ENCODE measurements around the gene BRD7.

BRD7 gene

DNA sequence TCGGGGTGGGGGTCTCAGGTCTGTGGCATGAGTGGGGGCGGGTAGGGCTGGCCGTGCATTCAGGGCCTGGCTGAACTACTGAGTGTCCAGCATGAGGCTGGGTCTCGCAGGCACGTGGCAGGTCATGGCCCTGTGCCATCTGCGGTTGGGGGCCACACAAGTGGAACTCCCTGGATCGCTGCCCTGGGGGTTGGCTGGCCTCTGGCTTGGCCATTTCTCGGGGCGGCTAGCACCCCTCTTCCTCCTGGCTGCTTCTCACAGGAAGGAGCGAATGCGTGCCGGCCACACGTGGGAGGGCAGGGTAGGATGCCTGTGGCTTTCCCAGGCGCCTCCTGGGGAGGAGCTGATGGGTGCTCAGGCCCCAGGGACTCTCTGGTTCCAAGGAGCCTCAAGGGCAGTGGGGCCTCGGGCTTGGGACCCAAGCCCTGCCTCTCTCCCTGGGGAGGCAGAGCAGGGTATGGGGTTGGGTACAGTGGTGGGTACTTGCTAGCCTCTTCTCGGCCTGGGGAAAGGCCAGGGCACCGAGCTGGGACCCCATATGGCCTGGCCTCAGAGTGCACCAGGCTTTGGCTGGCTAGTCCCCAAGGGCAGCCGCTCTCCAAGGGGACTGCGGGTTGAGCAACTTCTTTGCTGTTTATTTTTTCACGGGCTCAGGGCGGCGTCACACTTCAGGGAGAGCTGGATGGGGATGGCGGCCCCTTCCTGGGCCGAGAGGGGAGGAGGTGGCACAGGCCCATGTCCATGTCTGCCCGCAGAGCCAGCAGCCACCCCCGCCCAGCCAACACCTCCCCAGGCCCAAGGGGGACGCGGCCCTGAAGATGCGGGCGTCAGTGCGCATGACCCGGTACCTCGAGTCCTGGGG, 65.0 kb downstream of the BRD7 start:
- DNase-seq (ENCODE audit: low read depth in 2 of 2) = no peak

DNA sequence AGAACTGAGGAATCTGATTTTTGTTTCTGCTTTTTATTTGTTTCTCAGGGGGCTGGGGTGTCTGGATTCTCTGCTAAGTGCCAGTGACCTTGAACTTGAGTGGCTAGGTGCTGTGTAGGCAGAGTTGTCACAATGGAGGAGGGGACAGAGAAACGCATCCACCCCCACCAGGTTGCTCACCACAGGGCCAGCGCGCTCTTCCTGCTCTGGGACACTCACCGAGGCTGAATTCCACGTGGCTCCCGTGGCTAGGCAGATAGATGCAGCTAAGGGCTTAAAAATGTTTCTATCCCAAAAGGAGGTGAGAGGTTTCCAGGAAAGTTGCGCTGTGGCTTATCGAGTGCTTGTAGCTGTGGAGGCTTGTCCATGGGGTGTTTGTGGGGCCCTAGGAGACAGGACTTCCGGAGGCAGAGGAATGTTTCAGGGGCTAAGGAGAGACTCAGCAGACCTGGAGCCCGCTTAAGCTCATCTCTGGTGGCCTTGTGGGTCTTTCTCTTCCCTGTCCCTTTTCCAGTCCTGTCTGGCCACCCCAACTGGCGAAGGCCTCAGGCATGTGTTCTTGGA, 65.7 kb downstream of the BRD7 start:
- no peak for DNase-seq (ENCODE audit: low read depth in 2 of 2)

DNA sequence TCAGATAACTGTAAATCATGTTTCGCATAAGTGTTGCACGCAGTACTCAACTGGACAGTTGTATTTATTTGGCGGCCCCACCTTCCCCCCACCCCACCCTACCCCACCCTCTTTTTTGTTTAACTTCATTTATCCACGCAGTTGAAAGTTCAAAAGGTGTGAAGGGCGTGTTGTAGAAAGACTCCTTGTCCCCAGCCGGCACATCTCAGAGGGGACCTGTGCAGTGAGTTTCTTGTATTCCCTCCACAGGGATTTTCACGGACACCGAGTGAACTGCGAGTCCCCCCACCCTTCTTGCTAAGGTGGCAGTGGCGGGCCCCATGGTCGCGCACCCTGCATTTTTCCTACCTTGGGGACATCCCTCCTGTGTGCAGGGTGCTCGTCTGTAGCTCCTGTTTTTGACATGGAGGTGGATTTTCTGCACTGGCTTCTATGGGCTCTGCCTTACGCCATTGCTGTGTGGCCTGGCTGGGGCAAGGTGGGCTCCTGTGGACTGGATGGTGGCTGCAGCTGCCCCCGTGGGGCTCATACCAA, 66.2 kb downstream of the BRD7 start:
- no peak for DNase-seq (ENCODE audit: low read depth in 2 of 2)

DNA sequence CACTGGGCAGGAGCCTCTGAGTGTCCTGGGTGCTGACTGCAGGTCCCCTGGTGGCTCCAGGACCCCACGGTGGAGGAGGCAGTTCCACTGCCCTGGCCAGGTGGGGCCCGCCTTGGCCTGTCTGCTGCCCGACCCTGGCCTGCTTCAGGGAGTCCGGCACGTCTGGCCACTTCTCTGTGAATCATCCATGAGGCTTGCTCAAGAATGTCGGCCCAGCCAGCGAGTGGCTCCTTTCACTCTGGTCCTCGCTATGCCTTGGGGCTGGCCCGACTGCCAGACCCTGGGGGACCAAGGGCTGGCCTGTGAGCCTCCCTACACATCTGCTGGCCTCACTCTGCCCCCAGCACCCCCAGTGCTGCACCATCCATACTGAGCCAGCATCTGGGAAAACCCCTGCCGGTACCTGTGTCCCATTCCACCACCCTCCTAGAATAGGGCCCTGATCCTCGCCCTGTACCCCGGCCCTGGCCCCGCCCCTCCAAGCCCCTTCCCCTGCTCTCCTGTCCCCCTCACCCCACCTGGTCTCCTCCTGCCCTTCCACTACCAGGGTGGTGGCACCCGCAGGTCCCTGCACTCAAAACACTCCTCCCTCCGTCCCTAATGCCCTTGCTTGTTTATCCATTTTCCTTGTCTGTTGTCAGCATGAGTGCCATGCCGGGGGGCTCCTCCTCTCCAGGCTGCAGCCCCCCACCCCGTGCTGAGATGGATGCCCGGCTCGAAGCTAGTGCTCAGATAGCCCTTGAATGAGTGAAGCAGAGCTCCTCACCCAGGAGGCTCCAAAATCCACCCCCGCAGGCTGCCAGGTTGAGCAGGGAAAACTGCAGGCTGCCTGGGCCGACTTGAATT, 66.9 kb downstream of the BRD7 start:
- DNase-seq (ENCODE audit: low read depth in 2 of 2) = no peak

DNA sequence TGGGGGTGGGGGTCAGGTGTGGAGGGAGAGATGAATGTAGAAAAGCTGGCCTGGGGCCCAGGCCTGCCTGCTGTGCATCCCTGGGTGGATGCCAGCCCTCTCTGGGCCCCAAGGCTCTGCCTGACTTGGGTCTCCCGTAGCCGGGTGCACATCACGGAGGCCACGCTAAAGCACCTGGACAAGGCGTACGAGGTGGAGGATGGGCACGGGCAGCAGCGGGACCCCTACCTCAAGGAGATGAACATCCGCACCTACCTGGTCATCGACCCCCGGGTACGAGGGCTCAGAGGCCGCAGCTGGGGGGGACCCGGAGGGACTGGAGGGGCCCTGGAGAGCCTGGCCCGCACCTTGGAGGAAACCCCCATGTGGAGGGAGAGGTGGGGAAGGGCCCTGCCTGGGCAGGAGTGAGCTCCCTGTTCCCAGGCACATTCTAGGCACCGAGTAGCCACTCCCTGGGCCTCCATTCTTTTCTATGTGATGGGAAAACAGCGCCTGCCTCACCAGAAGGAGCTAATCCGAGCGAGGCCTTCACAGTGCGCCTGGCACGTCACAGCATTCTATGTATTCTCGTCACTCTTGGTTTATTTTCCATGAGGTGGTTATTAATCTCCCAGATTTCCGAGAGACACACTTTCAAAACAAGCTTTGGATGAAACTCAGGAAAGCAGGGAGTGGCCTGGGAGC, 67.7 kb downstream of the BRD7 start:
- no peak for DNase-seq (ENCODE audit: low read depth in 2 of 2)

DNA sequence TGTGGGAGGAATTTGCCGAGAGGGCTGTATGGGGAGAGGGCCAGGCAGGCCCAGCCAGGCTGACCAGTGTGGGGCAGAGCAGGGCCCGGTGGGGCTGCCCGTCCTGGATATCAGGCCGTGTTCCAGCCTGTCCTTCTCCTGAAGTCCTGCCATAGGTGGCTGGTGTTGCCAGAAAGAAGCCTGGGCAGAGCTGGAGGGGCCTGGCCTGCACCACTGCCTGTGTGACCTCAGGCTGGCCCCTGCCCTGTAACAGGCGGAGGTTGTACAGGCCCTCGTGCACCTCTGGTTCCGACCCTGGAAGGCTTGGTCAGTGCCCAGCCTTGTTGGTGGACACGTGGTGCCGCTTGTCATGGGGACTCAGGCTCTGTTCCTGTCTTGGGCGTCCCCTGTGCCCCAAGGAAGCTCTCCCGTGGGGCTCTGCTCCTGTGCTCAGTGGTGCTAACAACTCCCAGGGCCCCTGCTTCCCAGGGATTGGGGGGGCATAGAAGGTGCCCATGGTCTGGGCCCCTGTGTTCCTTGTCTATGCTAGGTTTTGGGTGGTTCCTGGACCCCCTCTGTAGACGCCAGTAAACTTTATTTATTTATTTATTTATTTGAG, 69.2 kb downstream of the BRD7 start:
- no peak for DNase-seq (ENCODE audit: low read depth in 2 of 2)

DNA sequence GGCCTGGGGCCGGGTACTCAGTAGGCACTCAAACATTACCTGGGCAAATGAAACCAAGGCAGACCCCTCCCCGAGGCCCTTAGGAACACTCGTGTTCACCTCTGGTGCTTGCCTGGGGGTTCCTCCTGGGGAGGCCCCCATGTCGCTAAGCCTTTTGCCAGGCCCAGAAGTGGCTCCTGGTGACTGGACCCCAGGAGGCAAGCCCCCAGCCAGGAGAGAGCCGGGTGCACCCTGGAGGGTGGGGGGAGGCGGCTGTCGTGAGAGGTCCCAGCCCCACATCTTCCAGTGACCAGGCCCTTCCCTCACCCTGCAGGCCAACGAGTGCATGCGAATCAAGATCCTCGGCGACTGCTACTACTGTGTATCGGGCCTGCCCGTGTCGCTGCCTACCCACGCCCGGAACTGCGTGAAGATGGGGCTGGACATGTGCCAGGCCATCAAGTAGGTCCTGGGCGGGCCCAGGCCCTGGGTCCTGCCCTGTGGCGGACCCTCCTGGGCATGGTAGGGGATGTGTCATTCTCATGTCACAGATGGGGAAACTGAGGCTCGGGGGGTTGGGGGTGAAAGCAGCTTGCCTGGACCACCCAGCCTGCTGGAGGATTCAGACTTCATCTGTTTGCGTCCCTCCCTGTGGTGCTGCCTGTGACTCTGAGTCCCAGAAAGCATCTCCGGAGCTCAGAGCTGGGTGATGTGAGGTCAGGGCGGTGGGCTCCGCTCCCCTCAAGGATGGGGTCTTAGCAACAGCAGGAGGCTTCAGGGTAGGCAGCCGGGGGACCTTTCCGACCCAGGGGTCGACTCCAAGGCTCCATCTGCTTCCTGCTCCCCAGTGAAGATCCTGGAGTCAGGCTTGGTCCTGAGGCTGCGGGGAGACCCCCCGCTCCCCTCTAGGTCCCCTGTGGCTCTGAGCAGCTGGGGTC, 69.9 kb downstream of the BRD7 start:
- no peak for DNase-seq (ENCODE audit: low read depth in 2 of 2)

DNA sequence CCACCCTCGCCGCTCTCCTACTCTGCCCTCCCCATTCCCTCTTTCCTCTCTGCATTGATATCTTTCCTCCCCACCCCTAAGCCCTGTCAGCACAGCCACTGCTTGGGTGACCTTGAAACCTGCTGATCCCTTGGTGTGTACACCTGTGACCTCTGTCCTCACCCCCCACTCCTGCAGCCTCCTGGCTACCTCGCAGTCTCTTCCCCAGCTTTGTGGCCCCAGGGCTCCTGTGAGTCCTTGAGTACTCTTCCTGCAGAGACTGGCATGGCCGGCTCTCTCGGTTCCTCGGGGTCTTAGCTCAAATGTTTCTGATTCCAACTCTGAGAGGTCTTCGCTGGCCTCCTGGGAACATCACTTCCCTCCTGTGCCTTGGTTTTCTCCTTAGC, 70.7 kb downstream of the BRD7 start:
- no peak for DNase-seq (ENCODE audit: low read depth in 2 of 2)

DNA sequence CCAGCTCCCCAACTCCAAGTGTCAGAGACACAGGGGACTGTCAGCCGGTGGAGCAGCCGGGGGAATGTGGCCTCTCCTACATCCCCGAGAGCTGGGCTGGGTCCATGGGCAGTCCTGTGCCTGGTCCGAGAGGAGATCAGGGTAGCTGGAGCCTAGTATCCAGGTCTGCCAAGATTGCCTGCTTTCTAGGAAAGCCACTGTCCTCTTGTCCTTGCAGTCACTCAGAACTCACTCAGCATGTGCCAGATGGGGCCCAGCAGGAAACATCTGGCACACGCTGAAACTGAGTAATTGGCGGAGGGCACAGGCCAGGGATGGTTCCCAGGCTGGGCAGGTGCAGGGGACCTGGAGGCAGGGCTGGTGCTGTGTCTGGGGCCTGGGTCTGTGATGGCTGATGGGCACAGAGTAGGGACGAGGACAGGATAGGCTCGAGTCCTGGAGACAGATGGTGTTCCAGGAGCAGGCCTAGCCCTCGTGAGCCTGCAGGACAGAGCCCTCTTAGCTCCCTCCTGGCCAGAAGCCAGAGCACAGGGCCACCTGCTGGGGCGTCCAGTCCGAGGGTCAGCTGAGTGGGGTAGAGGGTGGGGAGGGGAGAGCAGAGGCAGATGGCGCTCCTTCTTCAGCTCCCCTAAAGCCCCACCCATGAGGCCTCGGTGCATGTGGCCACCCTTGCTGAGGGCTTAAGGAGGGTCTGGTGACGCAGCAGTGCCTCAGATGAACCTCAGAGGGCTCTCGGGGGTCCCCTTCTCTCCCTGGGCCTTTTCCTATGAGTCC, 71.3 kb downstream of the BRD7 start:
- no peak for DNase-seq (ENCODE audit: low read depth in 2 of 2)

DNA sequence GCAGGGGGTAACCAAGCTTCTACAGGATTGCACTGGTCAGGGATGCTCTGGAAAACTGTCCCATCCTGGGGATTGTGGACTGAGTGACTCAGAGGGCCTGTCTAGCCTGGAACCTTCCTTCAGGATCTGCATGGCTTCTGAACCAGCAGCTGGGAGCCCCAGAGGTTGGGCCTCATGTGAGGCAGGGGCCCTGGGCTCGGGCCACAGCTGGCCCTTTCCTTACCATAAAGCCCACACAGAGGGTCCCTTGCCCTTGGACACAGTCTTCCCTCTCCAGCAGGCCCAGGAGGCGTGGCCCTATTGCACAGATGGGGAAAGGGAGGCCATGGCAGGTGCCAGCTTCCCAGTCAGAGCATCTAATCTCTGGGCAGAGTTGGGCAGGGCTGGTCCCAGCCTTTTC, 72.0 kb downstream of the BRD7 start:
- DNase-seq (ENCODE audit: low read depth in 2 of 2) = no peak

DNA sequence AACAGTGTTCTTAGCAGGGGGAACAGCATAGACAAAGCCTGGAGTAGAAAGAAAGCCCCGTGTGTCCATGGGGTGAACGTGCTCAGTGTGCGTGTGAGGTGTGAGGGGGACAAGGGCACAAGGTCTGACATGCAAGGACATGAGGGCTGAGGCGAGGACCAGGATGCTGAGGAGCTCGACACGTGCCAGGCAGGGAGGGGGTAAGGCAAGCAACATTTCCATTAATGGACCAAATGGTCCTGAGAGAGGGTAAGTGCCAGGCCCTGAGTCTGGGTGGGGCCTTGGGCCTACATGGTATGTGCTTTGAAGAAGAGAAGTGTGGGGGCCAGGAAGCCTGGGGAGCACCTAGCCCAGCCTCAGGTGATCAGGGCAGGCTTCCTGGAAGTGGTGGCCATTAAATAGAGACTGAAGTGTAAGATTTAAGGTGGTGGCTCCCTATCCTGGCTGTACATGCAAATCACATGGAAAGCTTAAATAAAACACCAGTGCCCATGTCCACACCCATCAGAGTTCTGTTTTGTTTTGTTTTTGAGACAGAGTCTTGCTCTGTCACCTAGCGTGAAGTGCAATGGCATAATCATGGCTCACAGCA, 73.2 kb downstream of the BRD7 start:
- DNase-seq (ENCODE audit: low read depth in 2 of 2) = no peak

DNA sequence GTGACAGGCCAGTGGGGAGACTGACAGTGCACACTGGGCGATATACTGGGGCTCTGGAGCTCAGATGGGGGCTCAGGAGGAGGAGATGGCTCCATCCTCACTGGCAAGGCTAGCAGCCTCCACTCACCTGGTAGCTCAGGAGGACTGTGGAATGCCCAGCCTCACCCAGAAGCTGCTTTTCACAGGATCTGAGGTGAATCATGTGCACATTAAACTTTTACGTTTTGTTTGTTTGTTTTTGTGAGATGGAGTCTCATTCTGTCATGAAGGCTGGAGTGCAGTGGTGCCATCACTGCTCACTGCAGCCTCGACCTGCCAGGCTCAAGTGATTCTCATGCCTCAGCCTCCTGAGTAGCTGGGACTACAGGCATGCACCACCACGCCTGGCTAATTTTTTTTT, 73.8 kb downstream of the BRD7 start:
- no peak for DNase-seq (ENCODE audit: low read depth in 2 of 2)

DNA sequence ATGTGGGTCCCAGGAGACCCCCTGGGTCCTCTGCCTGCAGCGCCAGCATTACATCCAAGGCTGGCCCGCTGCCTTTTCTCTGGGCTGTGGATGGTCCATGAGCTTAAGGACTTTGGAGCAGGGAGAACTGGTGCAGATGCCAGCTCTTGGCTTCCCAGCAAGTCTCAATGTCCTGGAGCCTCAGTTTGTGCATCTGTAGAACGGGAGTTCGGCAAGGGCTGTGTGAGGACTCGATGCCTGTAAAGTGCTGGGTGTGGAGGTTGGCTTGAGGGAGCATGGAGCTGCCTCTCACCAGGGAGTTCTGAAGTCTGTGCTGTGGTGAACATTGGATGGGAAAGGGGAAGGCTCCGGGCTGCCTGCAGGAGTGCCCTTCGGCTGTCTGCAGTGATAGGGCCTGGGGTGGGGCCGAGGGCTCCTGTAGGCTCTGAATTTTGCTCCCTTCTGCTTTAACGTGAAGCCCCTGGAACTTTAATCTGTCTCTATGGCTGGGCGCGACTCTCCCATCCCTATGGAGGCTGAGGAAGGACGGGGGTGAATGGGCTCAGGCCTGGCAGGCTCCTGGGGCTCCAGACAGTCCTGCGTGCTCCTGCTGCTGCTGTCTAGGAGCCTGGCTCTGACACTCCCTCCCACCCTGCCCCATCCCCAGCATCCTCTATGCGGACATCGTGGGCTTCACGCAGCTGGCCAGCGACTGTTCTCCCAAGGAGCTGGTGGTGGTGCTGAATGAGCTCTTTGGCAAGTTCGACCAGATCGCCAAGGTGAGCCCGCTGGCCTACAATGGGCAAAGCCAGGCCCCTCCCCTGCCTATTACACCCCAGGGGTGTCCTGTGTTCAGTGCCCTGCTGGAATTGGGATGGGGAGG, 74.6 kb downstream of the BRD7 start:
- no peak for DNase-seq (ENCODE audit: low read depth in 2 of 2)

DNA sequence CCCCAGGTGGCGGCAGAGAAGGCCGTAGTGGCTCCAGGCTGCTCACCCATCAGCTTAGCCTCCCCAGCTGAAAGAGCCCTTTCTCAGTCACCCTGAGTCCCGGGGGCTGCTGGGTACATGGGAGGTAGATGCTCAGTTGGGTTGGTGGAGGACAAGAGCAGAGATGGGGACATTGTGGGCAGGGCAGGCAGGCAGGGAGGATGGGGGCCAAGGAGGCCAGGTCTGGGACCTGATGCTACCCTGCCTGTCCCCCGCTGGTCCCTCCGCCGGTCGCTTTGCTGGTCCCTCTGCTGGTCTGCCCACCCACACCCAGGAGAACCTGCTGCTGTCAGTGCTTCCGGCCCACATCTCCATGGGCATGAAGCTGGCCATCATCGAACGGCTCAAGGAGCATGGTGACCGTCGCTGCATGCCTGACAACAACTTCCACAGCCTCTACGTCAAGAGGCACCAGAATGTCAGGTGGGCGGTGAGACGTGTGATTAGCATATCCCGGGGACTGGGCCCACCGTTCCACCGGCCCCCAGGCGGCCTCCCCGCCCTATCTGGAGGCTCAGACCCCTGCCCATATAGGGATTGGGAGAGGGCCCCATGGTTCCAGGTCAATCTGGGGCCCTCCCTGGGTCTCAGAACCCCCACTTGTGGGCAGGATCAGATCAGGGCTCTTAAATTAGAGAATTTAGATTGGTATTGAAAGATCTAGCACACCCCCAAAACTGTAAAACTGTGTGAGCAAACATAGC, 75.6 kb downstream of the BRD7 start:
- no peak for DNase-seq (ENCODE audit: low read depth in 2 of 2)

DNA sequence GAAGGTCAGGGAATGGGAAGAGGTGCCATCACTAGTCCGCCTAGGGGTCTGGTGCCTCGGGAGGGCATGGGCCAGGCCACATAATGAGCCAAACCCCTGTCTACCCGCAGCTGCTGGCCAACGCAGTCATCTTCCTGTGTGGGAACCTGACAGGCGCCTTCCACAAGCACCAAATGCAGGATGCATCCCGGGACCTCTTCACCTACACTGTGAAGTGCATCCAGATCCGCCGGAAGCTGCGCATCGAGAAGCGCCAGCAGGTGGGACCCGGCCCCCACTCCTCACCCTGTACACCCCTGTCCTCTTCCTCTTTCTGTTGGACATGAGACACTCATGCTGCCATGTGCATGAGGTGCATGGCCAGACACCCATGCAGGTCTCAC, 76.2 kb downstream of the BRD7 start:
- DNase-seq (ENCODE audit: low read depth in 2 of 2) = no peak

DNA sequence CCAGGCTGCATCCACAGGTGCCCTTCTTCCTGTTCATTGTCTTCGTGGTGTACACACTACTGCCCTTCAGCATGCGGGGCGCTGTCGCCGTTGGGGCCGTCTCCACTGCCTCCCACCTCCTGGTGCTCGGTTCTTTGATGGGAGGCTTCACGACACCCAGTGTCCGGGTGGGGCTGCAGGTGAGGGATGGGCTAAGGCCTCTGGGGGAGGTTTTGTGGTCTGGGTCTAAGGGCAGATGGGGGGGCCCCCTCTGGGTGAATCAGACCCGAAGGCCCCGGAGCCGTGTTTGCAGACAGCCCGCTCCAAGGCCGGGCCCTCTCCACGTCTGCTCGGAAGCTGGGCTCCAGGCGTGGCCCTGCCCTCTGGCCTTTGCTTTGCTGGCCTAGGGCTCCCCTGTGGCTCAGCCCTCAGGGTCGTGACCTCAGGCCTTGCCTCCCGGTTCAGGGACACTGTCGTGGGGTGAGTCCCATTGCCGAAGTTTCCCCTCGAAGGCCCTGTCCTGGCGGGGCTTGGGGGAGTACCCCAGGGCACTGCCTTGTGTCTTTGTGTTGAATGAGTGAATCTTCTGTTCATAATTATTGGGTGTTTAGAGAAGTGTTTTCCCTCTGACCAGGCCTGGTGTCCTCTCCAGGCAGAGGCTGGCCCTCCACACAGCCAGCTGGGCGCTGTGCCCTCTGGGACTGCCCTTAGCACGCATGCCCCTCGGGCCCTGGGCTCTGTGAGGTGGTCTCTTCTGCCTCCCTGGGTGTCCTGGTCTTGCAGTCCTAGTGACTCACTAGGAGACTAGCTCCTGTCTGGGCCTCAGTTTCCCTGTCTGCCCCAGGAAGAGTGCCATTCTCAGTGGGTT, 76.8 kb downstream of the BRD7 start:
- DNase-seq (ENCODE audit: low read depth in 2 of 2) = no peak

DNA sequence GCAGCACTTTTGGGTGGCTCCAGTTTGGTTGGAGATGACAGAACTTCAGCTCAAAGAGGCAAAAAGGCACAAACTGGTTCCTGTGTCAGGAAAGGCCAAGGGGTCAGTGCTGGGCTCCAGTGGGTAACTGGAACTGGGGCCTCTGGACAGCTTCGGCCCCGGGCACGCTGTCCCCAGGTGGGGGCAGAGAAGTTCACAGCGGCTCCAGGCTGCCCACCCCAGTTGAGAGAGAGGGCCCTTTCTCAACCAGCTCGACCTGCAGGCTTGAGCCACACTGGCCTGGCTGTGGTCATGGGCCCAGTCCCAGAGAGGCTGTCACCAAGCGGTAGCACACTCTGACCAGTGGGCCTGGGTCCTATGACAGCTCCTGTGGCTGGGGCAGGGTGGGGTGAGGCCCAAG, 77.9 kb downstream of the BRD7 start:
- no peak for DNase-seq (ENCODE audit: low read depth in 2 of 2)
